KMS-11 (cell line): ENCODE results near the gene LSM12.
"Not testable (repeated sequence)": the region's sequence is repeated elsewhere in the genome, so short reads cannot be mapped to it uniquely, and the experiment has no call there.

Source experiments
- H2AFZ ChIP-seq: fragments of 200-600 bp; sonication (generic); 2 replicates; pipeline ENCODE4 v1.6.1; 2016; ENCODE audit warnings: antibody characterized with exemption, mixed run types, low read depth
- H3K27ac ChIP-seq: fragments of 200-600 bp; sonication (generic); 2 replicates; pipeline ENCODE4 v1.6.1; 2016; ENCODE audit warnings: mild to moderate bottlenecking, mixed run types
- H3K27me3 ChIP-seq: fragments of 200-600 bp; sonication (generic); 2 replicates; pipeline ENCODE4 v1.6.1; 2017; ENCODE audit warnings: mild to moderate bottlenecking, low read depth, mixed run types, moderate library complexity; ENCODE audit not compliant: insufficient read depth
- H3K36me3 ChIP-seq: fragments of 200-600 bp; sonication (generic); 2 replicates; pipeline ENCODE4 v1.6.1; 2017; ENCODE audit warnings: mild to moderate bottlenecking, mixed run types; ENCODE audit not compliant: insufficient read depth
- H3K4me1 ChIP-seq: fragments of 200-600 bp; sonication (generic); 2 replicates; pipeline ENCODE4 v1.6.1; 2016; ENCODE audit warnings: mild to moderate bottlenecking, low read depth, mixed run types; ENCODE audit not compliant: poor library complexity, severe bottlenecking
- H3K4me2 ChIP-seq: fragments of 200-600 bp; sonication (generic); 2 replicates; pipeline ENCODE4 v1.7.0; 2016; ENCODE audit warnings: mild to moderate bottlenecking, mixed run types
- H3K4me3 ChIP-seq: fragments of 200-600 bp; sonication (generic); IDR thresholded peaks from 2 replicates; pipeline ENCODE4 v1.6.1; 2017; ENCODE audit warnings: low read depth, low read length, mixed read lengths; ENCODE audit not compliant: insufficient read depth
- H3K79me2 ChIP-seq: fragments of 200-600 bp; sonication (generic); 2 replicates; pipeline ENCODE4 v1.6.1; 2016; ENCODE audit warnings: low read depth, mixed run types; ENCODE audit not compliant: insufficient read depth
- H3K9ac ChIP-seq: fragments of 200-600 bp; sonication (generic); 2 replicates; pipeline ENCODE4 v1.6.1; 2016; ENCODE audit warnings: mild to moderate bottlenecking, mixed run types
- H4K20me1 ChIP-seq: fragments of 200-600 bp; sonication (generic); 2 replicates; pipeline ENCODE4 v1.6.1; 2016; ENCODE audit warnings: mild to moderate bottlenecking, mixed run types; ENCODE audit not compliant: insufficient read depth
- TF ChIP-seq, protein P1 (sequence below): fragments of 200-600 bp; sonication (generic); conservative IDR thresholded peaks from 2 replicates; pipeline ENCODE4 v1.6.1; 2017; ENCODE audit warnings: low read depth, mild to moderate bottlenecking, antibody characterized with exemption, low read length, moderate library complexity, mixed read lengths

Gene LSM12

DNA sequence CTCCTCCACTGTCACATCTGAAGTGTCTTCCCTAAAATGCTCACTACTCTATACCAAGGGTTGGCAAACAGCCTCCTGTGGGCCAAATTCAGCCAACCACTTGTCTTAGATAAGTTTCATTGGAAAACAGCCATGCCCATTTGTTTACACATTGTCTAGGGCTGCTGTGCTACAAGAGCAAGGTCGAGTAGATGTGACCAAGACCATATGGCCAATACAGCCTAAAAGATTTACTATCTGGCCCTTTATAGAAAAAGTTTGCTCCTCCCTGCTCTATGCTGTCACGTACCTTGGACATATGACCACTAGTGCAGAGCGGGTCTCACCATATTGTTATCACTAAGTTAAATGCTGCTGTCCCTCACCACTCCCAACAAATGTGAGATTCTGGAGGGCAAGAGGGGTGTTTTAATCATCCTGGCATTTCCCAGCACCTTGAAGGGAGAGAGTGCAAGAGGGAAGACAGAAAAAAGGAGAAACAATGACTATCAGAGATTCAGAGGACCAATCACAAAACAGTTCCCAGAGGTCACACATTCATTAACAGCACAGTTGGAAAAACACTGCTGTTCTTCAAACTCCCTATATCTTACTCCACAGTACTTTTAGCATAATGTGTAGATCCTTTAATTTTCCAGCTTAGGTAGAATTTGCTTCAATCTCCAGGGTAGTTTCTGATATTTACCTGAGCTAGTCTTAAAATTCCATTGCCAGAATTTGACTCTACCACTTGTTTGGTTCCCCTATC lies 13.2 kb downstream of the LSM12 start:
- Histone ChIP-seq H3K27me3 (no peaks in the 10 kb centered on the region), H4K20me1 (no peaks in the 10 kb centered on the region; the same call in 1 of the 2 replicates), H3K4me3 (no peak overlapping the region), H3K9ac (no peak overlapping the region), H3K4me2 (no peak overlapping the region), H2AFZ (no peak overlapping the region), H3K36me3 (peaks cover 6% of the 10 kb centered on the region; the same call in 1 of the 2 replicates), H3K4me1 (no peaks in the 10 kb centered on the region), H3K27ac (no peak overlapping the region), H3K79me2 (peaks cover 76% of the 10 kb centered on the region)
- TF ChIP-seq, protein P1, sequence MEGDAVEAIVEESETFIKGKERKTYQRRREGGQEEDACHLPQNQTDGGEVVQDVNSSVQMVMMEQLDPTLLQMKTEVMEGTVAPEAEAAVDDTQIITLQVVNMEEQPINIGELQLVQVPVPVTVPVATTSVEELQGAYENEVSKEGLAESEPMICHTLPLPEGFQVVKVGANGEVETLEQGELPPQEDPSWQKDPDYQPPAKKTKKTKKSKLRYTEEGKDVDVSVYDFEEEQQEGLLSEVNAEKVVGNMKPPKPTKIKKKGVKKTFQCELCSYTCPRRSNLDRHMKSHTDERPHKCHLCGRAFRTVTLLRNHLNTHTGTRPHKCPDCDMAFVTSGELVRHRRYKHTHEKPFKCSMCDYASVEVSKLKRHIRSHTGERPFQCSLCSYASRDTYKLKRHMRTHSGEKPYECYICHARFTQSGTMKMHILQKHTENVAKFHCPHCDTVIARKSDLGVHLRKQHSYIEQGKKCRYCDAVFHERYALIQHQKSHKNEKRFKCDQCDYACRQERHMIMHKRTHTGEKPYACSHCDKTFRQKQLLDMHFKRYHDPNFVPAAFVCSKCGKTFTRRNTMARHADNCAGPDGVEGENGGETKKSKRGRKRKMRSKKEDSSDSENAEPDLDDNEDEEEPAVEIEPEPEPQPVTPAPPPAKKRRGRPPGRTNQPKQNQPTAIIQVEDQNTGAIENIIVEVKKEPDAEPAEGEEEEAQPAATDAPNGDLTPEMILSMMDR: no peak

DNA sequence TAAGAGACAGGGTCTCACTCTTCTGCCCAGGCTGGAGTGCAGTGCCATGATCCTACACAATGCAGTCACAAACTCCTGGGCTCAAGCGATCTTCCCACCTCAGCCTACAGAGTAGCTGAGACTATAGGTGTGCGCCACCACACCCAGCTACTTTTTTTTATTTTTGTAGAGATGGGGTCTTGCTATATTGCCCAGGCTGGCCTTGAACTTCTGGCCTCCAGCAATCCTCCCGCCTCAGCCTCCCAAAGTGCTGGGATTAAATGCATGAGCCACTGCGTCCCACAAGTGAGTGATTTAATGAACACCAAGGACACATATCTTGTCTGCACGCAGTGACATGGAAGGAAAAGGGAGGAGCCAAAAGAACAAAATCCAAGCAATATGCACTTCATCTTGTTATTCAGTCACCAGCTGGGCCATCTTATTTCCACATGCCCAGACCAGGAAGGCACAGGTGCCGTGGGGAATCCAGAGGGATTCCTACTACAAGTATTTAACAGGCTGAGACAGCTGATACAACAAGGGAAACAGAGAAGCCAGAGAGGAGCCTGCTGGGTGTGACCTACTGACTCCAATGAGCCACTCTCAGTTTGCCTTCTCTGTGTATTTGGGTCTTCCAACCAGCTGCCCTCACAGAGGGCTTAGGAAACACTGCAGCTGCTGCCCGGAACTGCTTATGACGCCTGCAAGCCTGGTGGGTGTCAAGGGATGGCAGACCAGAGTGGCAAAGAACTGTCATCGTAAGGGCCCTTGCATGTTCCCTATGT lies 17.0 kb downstream of the LSM12 start:
- Histone ChIP-seq H3K9ac (no peak overlapping the region), H2AFZ (no peak overlapping the region), H3K27ac (no peak overlapping the region), H4K20me1 (0 out of 2 replicates have a peak, but pooled peaks cover 4% of the 10 kb centered on the region), H3K27me3 (no peaks in the 10 kb centered on the region), H3K79me2 (peaks cover 72% of the 10 kb centered on the region; the same call in 1 of the 2 replicates), H3K36me3 (peaks cover 4% of the 10 kb centered on the region; the same call in 1 of the 2 replicates), H3K4me1 (no peaks in the 10 kb centered on the region), H3K4me3 (no peak overlapping the region), H3K4me2 (no peak overlapping the region)
- TF ChIP-seq, protein P1: no peak

DNA sequence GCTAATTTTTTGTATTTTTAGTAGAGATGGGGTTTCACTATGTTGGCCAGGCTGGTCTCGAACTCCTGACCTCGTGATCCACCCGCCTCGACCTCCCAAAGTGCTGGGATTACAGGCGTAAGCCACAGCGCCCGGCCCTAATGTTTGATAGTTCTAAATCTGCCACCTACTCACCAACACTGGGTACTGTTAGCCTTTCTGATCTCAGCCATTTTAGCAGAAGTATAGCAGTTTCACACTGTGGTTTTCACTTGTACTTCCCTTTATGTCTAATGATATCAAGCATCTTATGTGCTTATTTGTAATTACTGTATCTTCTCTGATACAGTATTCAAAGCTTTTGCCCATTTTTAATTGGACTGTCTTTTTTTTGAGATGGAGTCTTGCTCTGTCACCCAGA lies 19.6 kb downstream of the LSM12 start:
- not testable (repeated sequence) for H4K20me1 ChIP-seq, H3K4me1 ChIP-seq, H3K27me3 ChIP-seq, H3K4me3 ChIP-seq, H3K4me2 ChIP-seq, H2AFZ ChIP-seq, H3K36me3 ChIP-seq, H3K9ac ChIP-seq, H3K27ac ChIP-seq
- H3K79me2 ChIP-seq: peaks cover 79% of the 10 kb centered on the region; the same call in 1 of the 2 replicates

DNA sequence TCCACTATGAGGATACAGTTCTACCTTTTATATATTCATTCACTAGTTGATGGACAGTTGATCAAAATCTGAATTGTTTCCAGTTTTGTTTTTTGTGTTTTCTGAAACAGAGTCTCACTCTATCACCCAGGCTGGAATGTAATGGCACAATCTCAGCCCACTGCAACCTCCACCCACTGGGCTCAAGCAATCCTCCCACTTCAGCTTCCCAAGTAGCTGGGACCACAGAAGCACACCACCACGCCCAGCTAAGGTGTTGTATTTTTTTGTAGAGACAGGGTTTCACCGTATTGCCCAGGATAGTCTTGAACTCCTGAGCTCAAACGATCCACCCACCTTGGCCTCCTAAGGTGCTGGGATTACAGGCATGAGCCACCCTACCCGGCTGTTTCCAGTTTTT lies 21.0 kb downstream of the LSM12 start:
- peaks cover 83% of the 10 kb centered on the region; the same call in 1 of the 2 replicates for H3K79me2 ChIP-seq
- H4K20me1 ChIP-seq: peaks cover 9% of the 10 kb centered on the region; the same call in 1 of the 2 replicates
- no peaks in the 10 kb centered on the region; the same call in 1 of the 2 replicates for H3K36me3 ChIP-seq
- H2AFZ ChIP-seq: no peak overlapping the region
- H3K4me2 ChIP-seq: no peak overlapping the region
- H3K9ac ChIP-seq: no peak overlapping the region
- no peaks in the 10 kb centered on the region for H3K27me3 ChIP-seq
- H3K4me1 ChIP-seq: peaks cover 14% of the 10 kb centered on the region
- TF ChIP-seq, protein P1: no peak
- H3K27ac ChIP-seq: no peak overlapping the region
- H3K4me3 ChIP-seq: no peak overlapping the region
